ENCODE data around the gene HNRNPF.

DNA sequence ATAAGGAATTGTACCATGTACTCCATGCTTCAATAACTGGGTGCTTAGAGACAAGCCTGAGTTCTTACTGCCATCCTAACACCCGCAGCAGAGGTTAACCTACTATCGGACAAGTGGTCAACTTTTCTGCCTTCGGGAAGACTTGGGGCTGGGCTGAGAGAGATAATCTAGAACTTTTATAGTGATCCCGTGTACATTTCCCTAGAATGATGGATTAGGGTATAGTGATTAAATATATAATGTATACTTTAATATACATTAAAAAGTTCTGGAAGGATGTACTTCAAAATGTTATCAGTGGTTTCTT lies 12.2 kb upstream of the HNRNPF start:
- TF ChIP-seq CTCF (IDR thresholded peaks at IDR 0.05) (no peak), POLR2A (IDR thresholded peaks at IDR 0.05) (no peak)
